ENCODE results near the gene LTK.

LTK gene

GRCh38 chr15:41545218-41545617 is 31.6 kb upstream of the LTK start:
- no peak for DNase-seq
- H3K9me3 ChIP-seq (ENCODE audit: severe bottlenecking): no peaks in the 10 kb centered on the region
- H3K4me3 ChIP-seq (ENCODE audit: low read depth, low read length): no peak overlapping the region
- H3K27me3 ChIP-seq (ENCODE audit: insufficient read depth, low read depth, severe bottlenecking): no peaks in the 10 kb centered on the region
- H3K36me3 ChIP-seq: no peaks in the 10 kb centered on the region
- TF ChIP-seq CTCF (IDR thresholded peaks at IDR 0.05; ENCODE audit: low read depth, low read length): no peak
- H3K27ac ChIP-seq: no peak overlapping the region

GRCh38 chr15:41544650-41545015 is 31.0 kb upstream of the LTK start:
- Histone ChIP-seq H3K27me3 (ENCODE audit: insufficient read depth, low read depth, severe bottlenecking) (no peaks in the 10 kb centered on the region), H3K36me3 (no peaks in the 10 kb centered on the region), H3K4me3 (ENCODE audit: low read depth, low read length) (no peak overlapping the region), H3K27ac (no peak overlapping the region), H3K9me3 (ENCODE audit: severe bottlenecking) (no peaks in the 10 kb centered on the region)
- no peak for TF ChIP-seq CTCF (IDR thresholded peaks at IDR 0.05; ENCODE audit: low read depth, low read length)
- DNase-seq: no peak

GRCh38 chr15:41543521-41543870 is 29.9 kb upstream of the LTK start:
- TF ChIP-seq CTCF (IDR thresholded peaks at IDR 0.05; ENCODE audit: low read depth, low read length): no peak
- peak overlapping the region; percentile 98 for H3K4me3 ChIP-seq (ENCODE audit: low read depth, low read length)
- H3K27ac ChIP-seq: peak overlapping the region; percentile 88

GRCh38 chr15:41536866-41537265 is 23.2 kb upstream of the LTK start:
- no peak for DNase-seq
- Histone ChIP-seq H3K36me3 (peaks cover 5% of the 10 kb centered on the region), H3K9me3 (ENCODE audit: severe bottlenecking) (no peaks in the 10 kb centered on the region), H3K27ac (no peak overlapping the region), H3K4me3 (ENCODE audit: low read depth, low read length) (no peak overlapping the region), H3K27me3 (ENCODE audit: insufficient read depth, low read depth, severe bottlenecking) (no peaks in the 10 kb centered on the region)
- no peak for TF ChIP-seq CTCF (IDR thresholded peaks at IDR 0.05; ENCODE audit: low read depth, low read length)

More at GRCh38 chr15:41543521-41543870, 29.9 kb upstream of the LTK start:
- no peaks in the 10 kb centered on the region for H3K36me3 ChIP-seq
- H3K9me3 ChIP-seq (ENCODE audit: severe bottlenecking): no peaks in the 10 kb centered on the region
- no peak for DNase-seq
- H3K27me3 ChIP-seq (ENCODE audit: insufficient read depth, low read depth, severe bottlenecking): no peaks in the 10 kb centered on the region

GRCh38 chr15:41535544-41535943 is 21.9 kb upstream of the LTK start:
- H3K36me3 ChIP-seq: peaks cover 5% of the 10 kb centered on the region

More at GRCh38 chr15:41535544-41535943, 21.9 kb upstream of the LTK start:
- DNase-seq: no peak
- no peaks in the 10 kb centered on the region for H3K27me3 ChIP-seq (ENCODE audit: insufficient read depth, low read depth, severe bottlenecking)
- H3K9me3 ChIP-seq (ENCODE audit: severe bottlenecking): no peaks in the 10 kb centered on the region
- no peak overlapping the region for H3K4me3 ChIP-seq (ENCODE audit: low read depth, low read length)
- no peak for TF ChIP-seq CTCF (IDR thresholded peaks at IDR 0.05; ENCODE audit: low read depth, low read length)
- H3K27ac ChIP-seq: no peak overlapping the region
